ENCODE results near the gene SLC6A3.
"Not testable (repeated sequence)": the region's sequence is repeated elsewhere in the genome, so short reads cannot be mapped to it uniquely, and the experiment has no call there.

Gene SLC6A3

DNA sequence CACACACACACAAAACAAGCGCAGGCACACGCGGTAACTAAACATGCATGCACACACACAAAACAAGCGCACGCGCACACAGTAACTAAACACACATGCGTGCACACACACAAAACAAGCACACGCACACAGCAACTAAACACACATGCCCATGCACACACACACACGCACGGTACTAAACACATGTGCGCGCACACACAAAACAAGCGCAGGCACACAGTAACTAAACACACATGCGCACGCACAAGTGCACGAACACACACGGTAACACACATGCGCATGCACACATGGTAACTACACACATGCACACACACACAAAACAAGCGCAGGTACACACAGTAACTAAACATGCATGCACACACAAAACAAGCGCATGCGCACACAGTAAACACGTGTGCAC, 19.9 kb upstream of the SLC6A3 start:
- DNase-seq (ENCODE audit: low read depth in 2 of 2) = no peak

DNA sequence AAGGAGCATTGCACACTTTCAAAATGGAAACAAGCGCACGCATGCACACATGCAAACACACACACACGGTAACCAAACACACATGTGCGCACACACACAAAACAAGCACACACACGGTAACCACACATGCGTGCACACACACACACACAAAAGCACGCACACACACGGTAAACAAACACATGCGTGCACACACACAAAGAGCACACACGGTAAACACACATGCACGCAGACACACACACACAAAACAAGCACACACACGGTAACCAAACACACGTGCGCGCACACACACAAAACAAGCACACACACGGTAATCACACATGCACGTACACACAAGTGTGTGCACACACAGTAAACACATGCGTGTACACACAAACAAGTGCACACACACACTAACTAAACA, 19.3 kb upstream of the SLC6A3 start:
- DNase-seq (ENCODE audit: low read depth in 2 of 2) = no peak

DNA sequence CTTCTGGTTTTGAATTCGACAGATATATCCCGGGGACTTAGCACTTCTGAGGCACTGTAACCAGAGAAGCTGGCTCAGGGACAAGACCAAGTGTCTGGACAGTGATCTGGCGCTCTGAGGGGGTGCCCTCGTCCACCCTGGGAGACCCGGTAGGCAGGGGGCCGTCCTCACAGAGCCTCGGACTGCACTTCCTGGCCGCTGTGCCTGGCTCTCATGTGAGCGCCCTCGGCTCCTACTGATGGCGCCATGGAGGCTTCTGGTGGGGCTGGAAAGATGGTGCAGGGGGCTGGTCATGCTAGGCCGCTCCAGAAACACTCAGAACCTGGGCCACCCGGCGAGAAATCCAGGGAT, 18.8 kb upstream of the SLC6A3 start:
- DNase-seq (ENCODE audit: low read depth in 2 of 2) = no peak

DNA sequence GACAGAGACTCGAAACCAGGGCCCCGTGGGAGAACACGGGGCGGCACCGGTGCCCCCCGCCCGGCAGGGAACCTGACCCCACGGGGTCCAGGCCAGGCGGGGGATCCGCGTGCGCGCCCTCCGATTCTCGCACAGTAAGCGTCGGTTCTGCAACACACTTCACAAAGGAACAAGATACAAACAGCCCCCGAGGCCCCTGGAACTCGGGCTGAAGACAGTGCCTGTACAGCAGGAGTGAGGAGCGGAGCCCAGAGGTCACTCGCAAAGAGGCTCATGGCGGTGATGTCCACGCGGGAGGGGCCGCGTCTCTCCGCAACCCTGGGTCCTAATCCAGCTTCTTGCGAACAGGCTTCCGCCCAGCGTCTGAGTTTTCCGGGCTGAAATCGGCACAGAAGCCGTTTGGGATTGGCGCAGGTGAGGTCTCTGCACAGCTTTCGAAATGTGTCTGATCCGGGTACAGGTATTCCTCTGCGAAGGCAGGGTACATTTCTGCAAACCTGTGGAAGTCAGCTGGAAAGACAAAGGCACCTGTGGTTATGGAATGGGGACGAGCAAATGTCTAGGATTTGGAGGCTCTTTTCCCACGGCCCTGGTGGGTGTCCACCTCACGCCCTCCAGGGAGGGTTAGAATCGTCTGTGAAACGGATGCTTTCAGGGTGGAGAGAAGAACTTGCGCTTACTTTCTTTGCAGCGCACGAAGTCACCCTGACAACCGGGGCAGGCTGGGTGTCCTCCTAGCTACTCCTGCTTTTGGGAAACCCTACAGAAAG, 18.3 kb upstream of the SLC6A3 start:
- DNase-seq (ENCODE audit: low read depth in 2 of 2) = no peak

DNA sequence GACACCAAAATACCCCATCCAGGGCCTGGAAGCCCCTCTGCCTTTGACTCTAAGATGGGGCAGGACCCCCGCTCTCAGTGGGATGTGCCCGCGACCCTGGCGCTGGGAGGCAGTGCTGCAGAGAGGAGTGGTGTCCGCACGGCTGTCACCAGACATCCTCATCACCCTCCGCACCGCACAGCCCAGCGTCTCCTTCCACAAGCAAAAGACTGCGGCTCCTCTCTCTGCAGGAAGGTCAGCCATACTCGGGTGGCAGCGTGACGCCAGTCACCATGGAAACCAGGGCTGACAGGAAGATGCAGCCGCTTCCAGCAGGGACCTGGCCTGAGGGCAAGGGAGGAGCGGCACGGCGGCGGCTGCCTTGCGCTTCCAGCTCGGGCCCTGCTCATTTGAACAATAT, 17.1 kb upstream of the SLC6A3 start:
- DNase-seq (ENCODE audit: low read depth in 2 of 2) = no peak

DNA sequence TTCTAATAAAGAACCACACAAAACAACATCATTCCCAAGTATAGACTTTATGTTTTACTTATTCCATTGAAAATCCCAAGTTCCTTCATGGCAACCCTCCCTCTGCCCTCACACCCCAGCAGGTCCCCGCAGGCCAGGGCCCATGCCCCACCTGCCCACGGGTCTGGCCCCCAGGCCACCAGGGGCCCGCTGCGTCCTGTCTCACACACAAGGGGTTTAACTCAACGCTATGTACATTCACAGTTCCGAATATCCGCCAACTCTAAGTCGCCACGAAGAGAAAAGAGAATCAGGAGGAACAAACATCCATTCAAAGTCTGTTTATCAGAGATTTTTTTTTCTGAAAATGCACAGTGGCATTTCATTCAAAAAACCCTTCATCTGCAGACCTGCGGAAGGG, 16.2 kb upstream of the SLC6A3 start:
- DNase-seq (ENCODE audit: low read depth in 2 of 2) = no peak

DNA sequence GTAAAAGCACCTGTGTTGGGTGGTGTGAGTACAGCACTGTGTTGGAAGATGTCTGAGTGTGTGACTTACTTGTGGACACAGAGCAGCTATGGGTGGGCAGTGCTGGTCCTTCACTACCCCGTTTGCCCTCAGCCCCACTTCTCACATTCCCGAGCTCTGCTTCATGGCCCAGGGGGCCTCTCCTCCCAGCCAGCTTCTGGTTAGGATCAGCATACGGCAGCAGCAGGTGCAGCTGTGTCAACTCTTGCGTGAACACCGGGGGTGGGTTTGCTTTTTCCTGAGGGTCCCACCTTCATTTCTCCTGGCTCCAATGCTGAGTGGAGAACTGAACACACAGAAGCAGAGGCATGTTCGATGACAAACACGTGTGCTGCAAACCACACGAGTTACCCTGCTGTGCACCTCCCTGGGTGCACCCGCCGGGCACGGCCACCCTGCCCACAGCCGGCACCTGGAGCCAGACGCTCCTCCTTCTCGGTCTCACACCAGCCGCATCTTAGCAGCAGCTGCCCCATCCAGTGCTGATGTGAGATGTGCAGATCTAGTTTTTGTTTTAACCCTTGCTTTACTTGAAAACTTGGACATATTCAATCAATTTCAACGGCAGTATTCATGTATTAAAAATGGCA, 14.9 kb upstream of the SLC6A3 start:
- DNase-seq (ENCODE audit: low read depth in 2 of 2) = no peak

DNA sequence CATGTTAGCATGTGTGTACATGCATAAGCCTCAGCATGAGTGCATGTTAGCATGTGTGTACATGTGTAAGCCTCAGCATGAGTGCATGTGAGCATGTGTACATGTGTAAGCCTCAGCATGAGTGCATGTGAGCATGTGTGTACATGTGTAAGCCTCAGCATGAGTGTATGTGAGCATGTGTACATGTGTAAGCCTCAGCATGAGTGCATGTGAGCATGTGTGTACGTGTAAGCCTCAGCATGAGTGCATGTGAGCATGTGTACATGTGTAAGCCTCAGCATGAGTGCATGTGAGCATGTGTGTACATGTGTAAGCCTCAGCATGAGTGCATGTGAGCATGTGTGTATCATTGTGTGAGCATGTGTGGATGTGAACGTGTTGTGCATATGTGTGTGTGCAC, 14.2 kb upstream of the SLC6A3 start:
- not testable (repeated sequence) for DNase-seq (ENCODE audit: low read depth in 2 of 2)

DNA sequence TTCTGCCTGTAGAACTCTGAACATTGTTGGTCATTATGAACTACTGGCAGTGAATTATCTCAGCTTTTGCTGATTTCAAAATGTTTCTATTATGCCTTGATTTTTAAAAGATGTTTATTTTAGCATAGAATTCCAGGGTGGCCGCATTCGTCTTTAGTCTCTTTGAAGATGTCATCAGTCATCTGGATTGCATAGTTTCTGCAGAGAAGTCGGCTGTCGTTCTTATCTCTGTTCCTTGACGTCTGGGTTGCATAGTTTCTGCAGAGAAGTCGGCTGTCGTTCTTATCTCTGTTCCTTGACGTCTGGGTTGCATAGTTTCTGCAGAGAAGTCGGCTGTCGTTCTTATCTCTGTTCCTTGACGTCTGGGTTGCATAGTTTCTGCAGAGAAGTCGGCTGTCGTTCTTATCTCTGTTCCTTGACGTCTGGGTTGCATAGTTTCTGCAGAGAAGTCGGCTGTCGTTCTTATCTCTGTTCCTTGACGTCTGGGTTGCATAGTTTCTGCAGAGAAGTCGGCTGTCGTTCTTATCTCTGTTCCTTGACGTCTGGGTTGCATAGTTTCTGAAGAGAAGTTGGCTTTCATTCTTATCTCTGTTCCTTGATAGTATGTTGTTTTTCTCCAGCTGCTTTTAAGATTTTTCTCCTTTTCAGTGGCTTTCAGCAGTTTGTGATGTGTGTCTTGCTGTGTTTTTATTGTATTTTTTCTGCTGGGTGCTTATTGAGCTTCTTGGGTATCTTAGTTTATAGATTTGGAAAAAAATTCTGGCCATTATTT, 11.1 kb upstream of the SLC6A3 start:
- not testable (repeated sequence) for DNase-seq (ENCODE audit: low read depth in 2 of 2)

DNA sequence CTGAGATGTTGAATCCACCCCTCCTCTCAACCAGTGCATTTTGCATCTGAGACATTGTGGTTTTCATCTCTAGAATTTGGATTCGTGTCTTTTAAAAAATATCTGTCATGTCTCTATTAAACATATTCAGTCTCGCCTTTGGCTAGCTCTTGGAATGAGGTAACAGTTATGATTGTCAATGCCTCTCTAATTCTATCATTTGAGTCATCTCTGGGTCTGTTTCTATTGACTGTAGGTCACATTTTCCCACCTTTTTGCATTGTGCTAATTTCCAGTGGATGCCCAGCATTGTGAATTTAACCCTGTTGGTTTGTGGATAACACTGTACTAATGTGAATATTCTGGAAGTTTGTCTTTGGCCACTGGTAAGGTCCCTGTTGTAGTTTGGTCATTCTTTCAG, 8.4 kb upstream of the SLC6A3 start:
- no peak for DNase-seq (ENCODE audit: low read depth in 2 of 2)

DNA sequence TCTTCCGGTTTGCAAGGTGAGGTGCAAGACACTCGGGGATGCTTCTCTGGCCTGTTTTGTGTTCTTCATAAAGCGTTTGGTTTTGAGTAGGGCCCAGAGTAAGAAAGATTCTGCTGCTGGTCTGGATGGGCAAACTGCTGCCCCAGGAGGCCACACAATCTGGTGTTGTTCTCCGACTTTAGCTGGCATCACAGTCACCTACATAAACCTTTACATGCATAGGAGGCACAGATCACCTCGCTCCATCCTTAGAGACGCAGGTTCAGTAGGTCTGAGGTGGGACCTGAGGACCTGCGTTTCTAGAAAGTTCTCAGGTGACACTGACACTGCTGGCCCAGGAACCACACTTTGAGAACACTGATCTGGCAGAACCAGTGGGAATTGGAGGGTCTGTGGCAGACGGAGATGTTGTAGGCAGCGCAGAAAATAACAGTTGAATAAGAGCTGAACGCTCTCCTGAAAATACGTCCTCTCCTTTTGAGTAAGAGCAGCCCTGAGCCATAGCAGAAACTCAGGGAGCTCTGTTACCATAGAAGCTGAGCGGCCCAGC, 3.9 kb upstream of the SLC6A3 start:
- DNase-seq (ENCODE audit: low read depth in 2 of 2) = no peak

DNA sequence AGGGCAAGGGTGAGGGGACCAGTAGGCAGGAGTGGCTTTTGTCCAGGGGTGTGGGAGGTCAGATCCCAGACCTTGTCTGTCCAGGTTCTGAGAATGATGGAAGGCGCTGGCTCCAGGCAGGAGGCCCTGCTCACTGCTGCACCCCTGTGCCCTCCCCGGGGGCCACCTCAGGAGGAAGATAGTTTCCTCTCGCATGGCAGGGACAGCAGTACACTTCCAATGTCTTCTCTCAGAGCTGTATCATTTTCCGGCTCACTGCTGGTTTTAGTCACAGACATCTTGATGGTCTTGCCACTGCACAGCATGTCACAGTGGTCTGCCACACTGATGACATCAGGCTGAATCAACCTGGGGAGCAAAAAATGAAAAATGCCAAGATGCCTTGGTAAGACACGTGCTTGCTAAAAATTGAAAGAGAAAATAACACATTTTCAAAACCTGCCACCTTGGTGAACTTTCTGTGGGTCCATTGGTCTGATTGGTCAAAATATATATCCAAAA, 3.3 kb upstream of the SLC6A3 start:
- no peak for DNase-seq (ENCODE audit: low read depth in 2 of 2)

DNA sequence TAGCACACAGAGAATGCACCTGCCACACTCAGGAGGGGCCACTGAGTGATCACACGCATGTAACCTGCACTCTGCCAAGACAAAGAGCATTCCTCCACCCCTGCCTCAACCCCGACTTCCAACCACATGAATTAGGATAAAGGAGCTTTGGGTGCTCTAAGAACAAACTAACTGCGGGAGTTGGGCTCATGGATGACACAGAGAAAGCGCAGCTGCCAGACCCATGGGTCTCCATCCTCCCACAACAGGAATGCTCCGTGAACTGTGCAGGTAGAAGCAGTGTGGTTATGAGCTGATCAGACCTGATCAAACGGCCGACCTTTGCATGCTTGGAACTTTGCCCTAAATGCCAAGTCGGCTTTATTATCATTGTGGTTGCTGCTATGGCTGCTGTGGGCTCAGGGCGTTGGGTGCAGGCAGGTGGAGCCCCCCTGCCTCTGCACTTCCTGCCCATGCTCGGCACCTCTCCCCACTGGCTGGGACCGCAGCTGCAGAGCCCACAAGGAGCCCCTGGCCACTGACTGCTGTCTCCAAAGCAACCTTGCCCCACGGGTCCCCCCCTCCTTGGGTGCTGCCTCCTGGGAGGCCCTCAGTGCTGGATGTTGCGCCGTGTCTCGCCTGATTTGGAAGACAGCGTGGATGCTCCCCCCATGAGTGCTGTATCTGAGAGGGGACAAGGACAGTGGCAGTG, 2.6 kb upstream of the SLC6A3 start:
- DNase-seq (ENCODE audit: low read depth in 2 of 2) = no peak

DNA sequence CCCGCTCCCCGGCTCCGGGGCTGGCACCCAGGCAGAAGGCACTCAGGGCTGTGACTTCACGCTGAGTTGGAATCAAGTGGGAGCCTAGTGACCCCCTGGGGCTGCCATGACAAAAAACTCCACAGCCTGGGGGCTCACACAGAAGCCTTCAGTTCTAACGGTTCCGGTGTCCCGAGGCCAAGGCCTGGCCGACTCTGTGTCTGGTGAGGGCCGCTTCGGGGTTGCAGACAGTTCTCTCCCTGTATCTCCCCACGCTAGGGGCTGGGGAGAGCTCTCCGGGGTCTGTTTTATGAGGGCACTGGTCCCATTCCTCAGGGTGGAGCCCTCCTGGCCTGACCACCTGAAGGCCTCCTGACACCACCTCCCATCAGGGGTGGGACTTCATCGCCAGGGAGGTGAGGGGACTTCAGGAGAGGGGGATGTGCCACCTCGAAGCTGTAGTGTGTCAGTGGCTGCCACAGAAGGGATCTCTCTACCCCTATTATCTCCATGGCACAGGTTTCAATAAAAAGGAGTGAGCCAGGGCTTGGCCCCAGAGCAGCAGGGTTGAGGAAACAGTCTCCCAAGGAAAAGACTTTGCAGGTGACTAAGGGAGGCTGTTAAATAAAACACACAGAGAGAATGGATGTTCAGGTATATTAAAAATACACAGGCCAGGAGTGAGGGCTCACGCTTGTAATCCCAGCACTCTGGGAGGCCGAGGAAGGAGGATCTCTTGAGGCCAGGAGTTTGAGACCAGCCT, 1.5 kb upstream of the SLC6A3 start:
- DNase-seq (ENCODE audit: low read depth in 2 of 2) = no peak

DNA sequence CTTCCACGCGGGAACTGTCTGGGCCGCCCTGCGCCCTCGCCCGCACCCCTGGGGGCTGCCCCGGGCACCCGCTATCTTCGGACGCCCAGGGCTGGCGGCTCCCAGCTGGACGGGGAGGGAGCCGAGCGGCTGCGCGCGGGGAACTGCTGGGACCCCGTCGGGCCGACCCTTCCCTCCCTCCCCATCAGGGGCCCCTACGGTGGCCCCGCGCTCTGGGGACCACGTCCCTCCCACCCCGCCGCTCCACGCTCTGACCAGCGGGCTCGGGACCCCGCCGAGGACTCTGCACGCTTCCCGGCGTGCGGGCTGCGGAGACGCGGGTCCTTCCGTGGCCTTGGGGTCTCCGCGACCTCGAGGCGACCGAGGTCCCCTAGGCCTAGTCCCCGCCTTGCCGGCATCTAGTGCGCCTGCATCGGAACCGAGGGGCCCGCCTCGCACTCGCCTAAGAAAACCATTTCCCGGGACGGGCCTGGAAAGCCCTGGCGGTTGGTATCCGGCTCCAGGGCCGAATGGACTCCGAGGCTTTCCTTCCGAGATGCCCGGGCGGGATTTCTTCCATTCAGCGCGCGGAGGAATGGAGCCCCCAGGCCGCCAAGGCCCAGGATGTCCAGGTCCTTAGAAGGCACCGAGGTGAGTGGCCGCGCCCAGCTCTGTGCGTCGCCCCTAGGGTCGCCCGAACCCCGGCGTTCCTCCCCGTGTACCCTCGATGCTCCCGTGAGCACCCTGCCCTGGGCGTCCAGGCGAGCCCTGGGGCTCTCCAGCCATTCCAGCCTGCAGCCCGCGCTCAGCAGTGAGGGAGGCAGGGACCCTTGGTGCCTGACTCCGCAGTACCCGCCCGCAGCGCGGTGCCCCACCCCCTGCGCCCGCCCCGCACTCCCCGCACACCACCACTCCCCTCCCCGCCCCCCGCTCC, 705 bp upstream of the SLC6A3 start:
- DNase-seq (ENCODE audit: low read depth in 2 of 2) = no peak

DNA sequence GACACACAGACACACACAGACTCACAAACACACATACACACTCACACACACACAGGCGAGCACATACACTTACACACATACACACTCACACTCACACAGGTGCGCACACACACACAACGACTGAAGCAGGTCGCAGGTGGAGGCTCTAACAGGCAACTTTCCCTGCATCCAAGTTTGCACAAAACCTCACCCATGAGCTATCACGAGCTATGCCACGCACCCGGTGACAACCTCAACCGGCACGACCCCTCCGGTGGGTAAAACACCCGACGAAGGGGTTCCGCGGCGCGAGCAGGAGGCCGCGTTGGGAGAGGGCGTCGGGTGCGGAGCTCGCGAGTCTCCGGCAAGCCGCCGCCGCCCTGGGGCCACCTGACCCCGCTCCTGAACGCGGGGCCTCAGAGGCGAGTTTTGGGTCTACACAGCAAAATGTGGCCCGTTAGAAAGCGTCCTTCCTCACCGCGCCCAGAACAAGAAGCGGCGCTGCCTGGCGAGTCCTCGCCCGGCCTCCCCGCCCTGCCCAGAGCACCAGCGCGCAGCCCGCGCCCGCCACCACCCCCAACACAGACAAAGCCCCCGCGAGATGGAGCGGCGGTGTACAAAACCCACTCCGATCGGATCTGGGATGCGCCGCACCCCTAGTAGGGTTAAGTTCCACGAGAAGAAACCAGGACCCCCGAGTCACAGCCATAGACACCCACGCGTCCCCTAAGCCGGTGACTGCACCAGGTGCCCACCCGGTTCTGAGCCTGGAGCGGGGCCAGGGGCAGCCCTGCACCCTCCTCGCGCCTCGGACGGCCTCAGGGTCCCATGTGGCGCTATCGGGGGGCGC, 665 bp downstream of the SLC6A3 start:
- no peak for DNase-seq (ENCODE audit: low read depth in 2 of 2)

DNA sequence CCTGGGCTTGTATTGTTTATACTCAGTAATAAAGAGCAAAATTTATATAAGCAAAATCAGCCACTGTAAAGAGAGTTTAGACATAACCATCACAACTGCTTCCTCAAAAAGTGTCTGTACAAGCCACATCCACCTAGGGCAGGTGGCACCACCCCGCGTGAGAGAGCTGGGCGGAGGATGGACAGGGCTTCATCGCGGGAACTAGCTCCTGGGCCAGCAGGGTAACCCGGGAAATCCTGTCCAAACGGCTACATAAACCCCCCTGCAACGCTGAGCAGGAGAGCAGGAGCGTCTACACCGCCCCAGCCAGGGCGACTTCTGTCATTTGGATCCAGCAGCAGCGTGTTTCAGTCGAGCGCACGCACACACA, 1.3 kb downstream of the SLC6A3 start:
- no peak for DNase-seq (ENCODE audit: low read depth in 2 of 2)

DNA sequence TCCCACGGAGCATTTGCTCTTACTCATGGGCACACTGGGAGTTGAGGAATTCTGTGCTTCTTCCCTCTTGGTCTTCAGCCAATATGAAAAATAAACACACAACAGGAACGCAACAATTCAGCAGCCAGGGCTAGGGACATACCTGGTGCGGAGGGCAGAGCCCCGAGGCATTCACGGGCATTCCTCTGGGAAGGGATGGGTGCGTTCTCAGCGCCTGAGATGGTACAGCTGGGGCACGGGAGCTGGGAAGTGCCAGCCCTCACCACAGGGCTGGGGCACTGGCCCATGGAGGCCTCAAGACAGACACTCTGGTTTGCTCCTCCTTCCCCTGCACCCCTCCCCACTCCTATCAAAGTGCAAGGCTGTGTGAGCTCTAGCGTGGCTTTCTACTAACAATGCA, 2.1 kb downstream of the SLC6A3 start:
- DNase-seq (ENCODE audit: low read depth in 2 of 2) = no peak
